K562 (cell line): ENCODE measurements around the gene PBXIP1. TPM values are rescaled to one million over a fixed set of nuclear protein-coding genes. Genes with fewer than 3 reads are reported as not detected.

ENCODE experiments used
- COPS2 ChIP-seq: fragments of 450-650 bp; conservative IDR thresholded peaks from 2 replicates; pipeline ENCODE4 v1.6.1; 2016; ENCODE audit warnings: mild to moderate bottlenecking, moderate library complexity
- E2F3 ChIP-seq: fragments of 250-450 bp; sonication (Bioruptor Pico); IDR thresholded peaks from 2 replicates; pipeline ENCODE4 v1.4.0; 2020; ENCODE audit warnings: mild to moderate bottlenecking
- ETV5 ChIP-seq: sonication (generic); formaldehyde crosslinking; IDR thresholded peaks from 2 replicates; pipeline ENCODE4 v1.4.0; 2020; ENCODE audit warnings: low read depth, mild to moderate bottlenecking, missing genetic modification reagents
- HDAC1 ChIP-seq, 2 experiments: fragments of 450-650 bp; IDR thresholded peaks; 2 replicates each; pipeline ENCODE4 v1.6.1; 2016 to 2017; ENCODE audit warnings: inconsistent platforms in 1 of 2, mild to moderate bottlenecking in 1 of 2, moderate library complexity in 1 of 2
- HMG20B ChIP-seq: fragments of 250-450 bp; sonication (Bioruptor Pico); IDR thresholded peaks from 2 replicates; pipeline ENCODE4 v1.5.0; 2021; ENCODE audit warnings: mild to moderate bottlenecking
- MECOM ChIP-seq: fragments of 250-450 bp; sonication (Bioruptor Pico); IDR thresholded peaks from 2 replicates; pipeline ENCODE4 v1.8.0; 2022; ENCODE audit warnings: inconsistent platforms
- RAD51 ChIP-seq: fragments of 450-650 bp; IDR thresholded peaks from 2 replicates; pipeline ENCODE4 v1.7.1; 2016; ENCODE audit warnings: low read depth, mild to moderate bottlenecking, borderline replicate concordance
- SRSF1 ChIP-seq: fragments of 200-400 bp; formaldehyde crosslinking; IDR thresholded peaks from 2 replicates; pipeline ENCODE4 v1.6.1; 2017; ENCODE audit warnings: mild to moderate bottlenecking, low read depth, low read length, moderate library complexity
- XRCC5 ChIP-seq: fragments of 200-400 bp; formaldehyde crosslinking; IDR thresholded peaks from 2 replicates; pipeline ENCODE4 v1.6.1; 2017; ENCODE audit warnings: low read depth, mild to moderate bottlenecking, low read length
- ZNF311 ChIP-seq: fragments of 250-450 bp; sonication (Bioruptor Pico); IDR thresholded peaks from 2 replicates; pipeline ENCODE4 v1.4.0; 2020; ENCODE audit warnings: mild to moderate bottlenecking, moderate library complexity
- ZNF583 ChIP-seq: fragments of 250-450 bp; sonication (Bioruptor Pico); IDR thresholded peaks from 2 replicates; pipeline ENCODE4 v1.4.0; 2020
- polyA plus RNA-seq, 8 experiments: library from polyadenylated mRNA; depleted of rRNA in 4 of 8; stranded (reverse) in 5 of 8; unstranded in 3 of 8; fragments of >200 nt; fragmentation: Nextera tagmentation in 2 of 8; fragmentation: Illumina TruSeq in 1 of 8; extraction: Ambion mirVana in 2 of 8; extraction: Trizol in 1 of 8; gene quantifications; 2 replicates each; pipeline versions ENCODE4 v1.2.1 to v1.2.3, GENCODE V29; 2011 to 2014; ENCODE audit warnings: inconsistent platforms in 1 of 8, missing spikeins in 1 of 8
- total RNA-seq, 7 experiments: library from RNA; depleted of rRNA in 6 of 7; stranded (reverse); fragments of >200 nt in 6 of 7; fragmentation: Illumina TruSeq in 2 of 7; extraction: Trizol in 2 of 7; gene quantifications; 2 replicates each; pipeline versions ENCODE4 v1.2.1 to v1.2.3, GENCODE V29; 2011 to 2021; ENCODE audit warnings: low replicate concordance in 1 of 7
- TF ChIP-seq, protein P1 (sequence below): fragments of 450-650 bp; formaldehyde crosslinking; IDR thresholded peaks from 2 replicates; pipeline ENCODE4 v1.4.0; 2020; ENCODE audit warnings: mild to moderate bottlenecking, moderate library complexity
- TF ChIP-seq, protein P2 (sequence below): sonication (generic); formaldehyde crosslinking; IDR thresholded peaks from 2 replicates; pipeline ENCODE4 v1.8.1; 2022; ENCODE audit warnings: missing genetic modification reagents
- TF ChIP-seq, protein P3 (sequence below): IDR thresholded peaks from 2 replicates; pipeline ENCODE4 v1.6.1; 2011; ENCODE audit warnings: borderline replicate concordance, low read depth, mild to moderate bottlenecking, moderate library complexity, low read length; ENCODE audit not compliant: insufficient read depth, poor library complexity, severe bottlenecking

PBXIP1 gene
- total and polyA plus RNA-seq, 9 of the 15 experiments (the other 6 are each of a cell fraction or from before 2014, with no cell fraction given), result 0.13 to 8.3 (median 5.8) TPM

DNA sequence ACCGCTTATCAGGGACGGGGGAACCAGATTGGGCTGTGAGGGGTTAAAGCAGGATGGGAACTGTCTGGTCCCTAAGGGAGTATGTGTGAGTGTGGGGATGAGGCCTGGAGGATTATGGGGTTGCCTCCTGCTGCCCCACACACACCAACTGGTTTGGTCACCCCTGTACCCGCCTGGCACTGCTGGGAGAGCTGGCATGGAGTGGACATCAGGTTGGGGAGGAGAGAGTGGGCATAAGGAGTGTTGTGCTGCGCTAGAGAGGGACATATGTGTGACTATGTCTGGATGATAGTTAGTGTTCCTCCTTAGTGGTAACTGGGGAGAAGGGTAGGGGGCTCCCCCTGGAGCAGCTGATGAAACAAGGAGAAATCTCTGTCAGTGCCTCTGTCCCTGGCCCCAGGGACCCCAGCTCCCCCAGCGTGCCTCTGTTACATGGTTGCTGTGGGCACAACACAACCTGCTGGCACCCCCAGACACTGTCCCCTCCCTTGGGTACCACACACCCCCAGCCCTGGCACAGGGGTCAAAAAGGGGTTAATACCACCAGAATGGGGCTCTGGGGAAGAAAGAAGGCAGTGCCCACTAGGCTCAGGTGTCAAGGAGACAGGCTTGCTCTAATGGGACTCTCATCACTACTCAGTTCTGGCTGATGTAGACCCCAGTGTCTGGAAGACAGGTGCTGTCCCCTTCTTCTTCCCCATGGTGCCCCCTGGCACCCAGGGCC, 48.6 kb upstream of the PBXIP1 start (continued):
- no peak for TF ChIP-seq XRCC5
- TF ChIP-seq, protein P1, sequence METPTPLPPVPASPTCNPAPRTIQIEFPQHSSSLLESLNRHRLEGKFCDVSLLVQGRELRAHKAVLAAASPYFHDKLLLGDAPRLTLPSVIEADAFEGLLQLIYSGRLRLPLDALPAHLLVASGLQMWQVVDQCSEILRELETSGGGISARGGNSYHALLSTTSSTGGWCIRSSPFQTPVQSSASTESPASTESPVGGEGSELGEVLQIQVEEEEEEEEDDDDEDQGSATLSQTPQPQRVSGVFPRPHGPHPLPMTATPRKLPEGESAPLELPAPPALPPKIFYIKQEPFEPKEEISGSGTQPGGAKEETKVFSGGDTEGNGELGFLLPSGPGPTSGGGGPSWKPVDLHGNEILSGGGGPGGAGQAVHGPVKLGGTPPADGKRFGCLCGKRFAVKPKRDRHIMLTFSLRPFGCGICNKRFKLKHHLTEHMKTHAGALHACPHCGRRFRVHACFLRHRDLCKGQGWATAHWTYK (CRISPR knock-in tag), result 0 out of 2 replicates have a peak, but pooled peaks have one; percentile 44
- TF ChIP-seq ZNF583 (CRISPR knock-in tag), result peak; percentile 31; the same call in 1 of the 2 replicates
- peak; percentile 59 for TF ChIP-seq MECOM (CRISPR knock-in tag)
- no peak for TF ChIP-seq RAD51
- TF ChIP-seq, protein P2, sequence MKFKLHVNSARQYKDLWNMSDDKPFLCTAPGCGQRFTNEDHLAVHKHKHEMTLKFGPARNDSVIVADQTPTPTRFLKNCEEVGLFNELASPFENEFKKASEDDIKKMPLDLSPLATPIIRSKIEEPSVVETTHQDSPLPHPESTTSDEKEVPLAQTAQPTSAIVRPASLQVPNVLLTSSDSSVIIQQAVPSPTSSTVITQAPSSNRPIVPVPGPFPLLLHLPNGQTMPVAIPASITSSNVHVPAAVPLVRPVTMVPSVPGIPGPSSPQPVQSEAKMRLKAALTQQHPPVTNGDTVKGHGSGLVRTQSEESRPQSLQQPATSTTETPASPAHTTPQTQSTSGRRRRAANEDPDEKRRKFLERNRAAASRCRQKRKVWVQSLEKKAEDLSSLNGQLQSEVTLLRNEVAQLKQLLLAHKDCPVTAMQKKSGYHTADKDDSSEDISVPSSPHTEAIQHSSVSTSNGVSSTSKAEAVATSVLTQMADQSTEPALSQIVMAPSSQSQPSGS, result no peak
- no peak for TF ChIP-seq HMG20B (CRISPR knock-in tag)
- peak in 1 of 2 experiments; percentile 47; a peak in 1 of 4 replicates for TF ChIP-seq HDAC1 (IDR thresholded peaks at IDR 0.05)
- TF ChIP-seq SRSF1, result no peak
- no peak for TF ChIP-seq COPS2
- no peak for TF ChIP-seq ETV5 (CRISPR knock-in tag)
- TF ChIP-seq, protein P3, sequence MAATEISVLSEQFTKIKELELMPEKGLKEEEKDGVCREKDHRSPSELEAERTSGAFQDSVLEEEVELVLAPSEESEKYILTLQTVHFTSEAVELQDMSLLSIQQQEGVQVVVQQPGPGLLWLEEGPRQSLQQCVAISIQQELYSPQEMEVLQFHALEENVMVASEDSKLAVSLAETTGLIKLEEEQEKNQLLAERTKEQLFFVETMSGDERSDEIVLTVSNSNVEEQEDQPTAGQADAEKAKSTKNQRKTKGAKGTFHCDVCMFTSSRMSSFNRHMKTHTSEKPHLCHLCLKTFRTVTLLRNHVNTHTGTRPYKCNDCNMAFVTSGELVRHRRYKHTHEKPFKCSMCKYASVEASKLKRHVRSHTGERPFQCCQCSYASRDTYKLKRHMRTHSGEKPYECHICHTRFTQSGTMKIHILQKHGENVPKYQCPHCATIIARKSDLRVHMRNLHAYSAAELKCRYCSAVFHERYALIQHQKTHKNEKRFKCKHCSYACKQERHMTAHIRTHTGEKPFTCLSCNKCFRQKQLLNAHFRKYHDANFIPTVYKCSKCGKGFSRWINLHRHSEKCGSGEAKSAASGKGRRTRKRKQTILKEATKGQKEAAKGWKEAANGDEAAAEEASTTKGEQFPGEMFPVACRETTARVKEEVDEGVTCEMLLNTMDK, result no peak
- no peak for TF ChIP-seq E2F3 (CRISPR knock-in tag)
- no peak for TF ChIP-seq ZNF311 (CRISPR knock-in tag)
